AG10803 (cell line): ENCODE results near the gene CSDE1.

Source experiments
- DNase-seq: peaks from one replicate; pipeline ENCODE4 v3.0.0; 2010; ENCODE audit warnings: low read depth
- H3K4me3 ChIP-seq: 2 replicates; pipeline ENCODE4 v1.5.1; 2011; ENCODE audit warnings: mild to moderate bottlenecking, low read length, control low read depth
- CTCF ChIP-seq: conservative IDR thresholded peaks from 2 replicates; pipeline ENCODE4 v1.5.1; 2011; ENCODE audit warnings: mild to moderate bottlenecking, low read length, control low read depth, inconsistent platforms

Gene CSDE1

DNA sequence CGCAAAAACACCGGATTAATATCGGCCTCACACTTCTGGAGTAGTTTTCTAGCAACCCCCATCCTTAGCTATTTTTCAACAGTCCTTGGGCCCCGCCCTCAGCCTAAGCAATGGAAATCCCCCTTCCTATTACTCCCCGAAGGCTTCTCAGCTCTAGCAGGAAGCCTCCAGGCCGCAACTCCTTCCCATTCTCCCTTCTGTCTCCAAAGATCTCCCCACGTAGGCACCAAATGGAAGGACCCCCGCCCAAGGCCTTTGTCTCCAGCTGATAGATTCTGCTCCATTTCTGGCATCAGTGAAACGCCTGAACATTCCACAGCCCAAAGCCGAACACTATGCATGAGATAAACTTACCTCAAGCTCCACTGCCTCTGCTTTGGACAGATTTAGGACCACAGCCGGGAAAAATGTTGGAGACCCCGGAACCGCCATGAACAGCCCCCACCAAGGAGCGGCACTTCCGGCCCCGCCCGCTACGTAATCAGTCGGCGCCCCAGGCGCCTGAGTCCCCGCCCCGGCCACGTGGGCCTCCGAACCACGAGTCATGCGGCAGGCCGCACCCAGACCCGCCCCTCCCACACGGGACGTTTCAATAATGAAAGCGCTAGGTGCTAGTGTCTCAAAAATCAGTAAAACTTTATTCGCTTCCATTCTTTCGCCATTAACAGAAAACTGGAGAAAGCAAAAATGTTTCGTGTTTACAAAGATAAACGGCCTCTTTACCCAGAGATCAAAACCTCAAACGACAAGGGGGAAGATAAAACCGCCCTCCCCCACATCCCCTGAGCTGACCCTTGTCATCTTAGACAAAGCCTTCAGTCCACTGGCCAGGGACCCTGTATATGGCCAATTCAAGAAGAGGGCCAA lies 41.2 kb downstream of the CSDE1 start, which contains the start of gene NRAS:
Gene NRAS (minus strand): TSS at position 468 of the 867 bp plus-strand sequence. CDS start 611 bp downstream, outside the sequence.
- DNase-seq: peak; percentile 89
- no peak for TF ChIP-seq CTCF
- H3K4me3 ChIP-seq: peak within 1 kb of the TSS; percentile 68

DNA sequence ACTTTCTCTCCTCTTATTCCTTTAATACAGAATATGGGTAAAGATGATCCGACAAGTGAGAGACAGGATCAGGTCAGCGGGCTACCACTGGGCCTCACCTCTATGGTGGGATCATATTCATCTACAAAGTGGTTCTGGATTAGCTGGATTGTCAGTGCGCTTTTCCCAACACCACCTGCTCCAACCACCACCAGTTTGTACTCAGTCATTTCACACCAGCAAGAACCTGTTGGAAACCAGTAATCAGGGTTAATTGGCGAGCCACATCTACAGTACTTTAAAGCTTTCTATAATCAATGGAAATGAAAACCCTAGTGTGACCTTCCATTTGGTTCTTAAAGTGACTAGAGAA lies 41.9 kb downstream of the CSDE1 start:
- TF ChIP-seq CTCF: no peak
- peak overlapping the region; percentile 68 for H3K4me3 ChIP-seq
- peak; percentile 2 for DNase-seq

- TF ChIP-seq CTCF: no peak
- DNase-seq: no peak
- H3K4me3 ChIP-seq: no peak overlapping the region
These were observed 44.8 kb downstream of the CSDE1 start for GRCh38 chr1:114712977-114713376.

- no peak overlapping the region for H3K4me3 ChIP-seq
- TF ChIP-seq CTCF: no peak
These were observed 47.4 kb downstream of the CSDE1 start for GRCh38 chr1:114710360-114710759.

GRCh38 chr1:114707604-114708003 lies 50.2 kb downstream of the CSDE1 start:
- H3K4me3 ChIP-seq: no peak overlapping the region
- no peak for DNase-seq
- TF ChIP-seq CTCF: no peak

More at GRCh38 chr1:114710360-114710759, 47.4 kb downstream of the CSDE1 start:
- no peak for DNase-seq

DNA sequence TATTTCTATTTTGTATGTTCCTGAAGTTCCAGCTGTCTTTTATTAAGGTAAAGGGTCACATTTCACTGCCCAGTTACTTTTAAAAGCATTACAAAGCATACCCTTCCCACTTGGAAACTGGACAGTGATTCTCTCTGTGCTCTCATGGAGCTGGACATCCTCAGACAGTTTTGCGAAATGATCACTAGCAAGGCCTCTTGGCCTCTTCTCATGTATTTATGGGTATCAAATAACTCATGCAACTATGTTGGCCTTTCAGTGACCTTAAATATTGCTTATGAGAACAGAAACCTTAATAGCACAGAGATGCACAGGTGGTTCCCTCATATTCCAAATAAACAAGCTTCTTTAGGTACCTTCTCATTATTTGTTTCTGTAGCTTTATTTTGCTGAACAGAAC lies 54.5 kb downstream of the CSDE1 start:
- no peak for TF ChIP-seq CTCF
- DNase-seq: peak; percentile 1
- no peak overlapping the region for H3K4me3 ChIP-seq

- no peak for TF ChIP-seq CTCF
- no peak overlapping the region for H3K4me3 ChIP-seq
- no peak for DNase-seq
These were observed 55.0 kb downstream of the CSDE1 start for GRCh38 chr1:114702737-114703136.
